ENCODE data around the gene EPB41L3. TPM values are rescaled to one million over a fixed set of nuclear protein-coding genes. Genes with fewer than 3 reads are reported as not detected.

EPB41L3 gene
- total and polyA plus RNA-seq, 10 of the 15 experiments (the other 5 are each of a cell fraction or from before 2014, with no cell fraction given), result 0.11 to 0.69 (median 0.23) TPM; not detected in 6

DNA sequence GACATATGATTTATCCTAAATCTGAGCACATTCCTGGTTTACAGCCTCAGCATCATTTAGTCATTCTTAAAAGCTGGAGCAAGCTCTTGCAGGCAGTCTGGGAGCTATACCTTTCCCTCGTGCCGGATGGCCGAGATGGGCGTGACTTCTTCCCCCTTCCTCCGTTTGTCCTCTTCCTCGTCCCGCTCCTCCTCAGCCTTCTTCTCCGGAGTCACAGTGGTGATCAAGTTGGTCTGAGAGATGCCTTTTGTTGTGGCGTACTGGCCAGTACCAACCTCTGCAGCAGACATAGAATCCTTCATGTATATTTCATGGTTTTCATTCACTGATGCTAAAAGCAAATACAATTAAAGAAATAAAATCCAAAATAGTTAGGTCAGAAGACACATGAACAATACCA lies 124.2 kb downstream of the EPB41L3 start:
- ChIA-PET CTCF (no interaction called here), RAD21 (ENCODE audit: unreplicated experiment) (no interaction called here), SMC1A (ENCODE audit: uncharacterized antibody, unreplicated experiment) (interaction anchor here (0.6 kb wide), 1 partner anchor 175 kb away, joined by 3 read pairs; no protein-coding TSS in a partner anchor), POLR2A (no interaction called here)
- Histone ChIP-seq H3K79me2 (ENCODE audit: control insufficient read depth, insufficient read depth, low read length) (no peaks in the 10 kb centered on the region), H3K27me3 (replicated peaks in 1 of 2; ENCODE audit: control insufficient read depth in 2 of 2, insufficient read depth in 2 of 2, low read length in 1 of 2) (peaks cover 2% of the 10 kb centered on the region in 2 experiments; a peak in 1 of 4 replicates), H4K20me1 (ENCODE audit: control insufficient read depth, insufficient read depth) (no peaks in the 10 kb centered on the region), H3K36me3 (ENCODE audit: control insufficient read depth in 2 of 2, insufficient read depth in 2 of 2, low read length in 1 of 2) (no peaks in the 10 kb centered on the region), H3K9me3 (replicated peaks; ENCODE audit: control insufficient read depth, insufficient read depth, low read length) (no peaks in the 10 kb centered on the region), H3K27ac (ENCODE audit: control insufficient read depth, insufficient read depth) (no peak overlapping the region), H3K4me3 (no peak overlapping the region), H3K9ac (ENCODE audit: control insufficient read depth, insufficient read depth, low read length) (no peak overlapping the region), H2AFZ (ENCODE audit: control insufficient read depth, low read depth, low read length) (no peak overlapping the region), H3K4me2 (ENCODE audit: control insufficient read depth, insufficient read depth) (no peak overlapping the region), H3K4me1 (ENCODE audit: control insufficient read depth, insufficient read depth, low read length) (no peaks in the 10 kb centered on the region)
- FAIRE-seq (no peak), DNase-seq (ENCODE audit: low read depth, low spot score) (no peak), ATAC-seq (no peak)
- no peak for TF ChIP-seq SREBF1 (IDR thresholded peaks at IDR 0.05; ENCODE audit: low read length)
- TF ChIP-seq, protein P1, sequence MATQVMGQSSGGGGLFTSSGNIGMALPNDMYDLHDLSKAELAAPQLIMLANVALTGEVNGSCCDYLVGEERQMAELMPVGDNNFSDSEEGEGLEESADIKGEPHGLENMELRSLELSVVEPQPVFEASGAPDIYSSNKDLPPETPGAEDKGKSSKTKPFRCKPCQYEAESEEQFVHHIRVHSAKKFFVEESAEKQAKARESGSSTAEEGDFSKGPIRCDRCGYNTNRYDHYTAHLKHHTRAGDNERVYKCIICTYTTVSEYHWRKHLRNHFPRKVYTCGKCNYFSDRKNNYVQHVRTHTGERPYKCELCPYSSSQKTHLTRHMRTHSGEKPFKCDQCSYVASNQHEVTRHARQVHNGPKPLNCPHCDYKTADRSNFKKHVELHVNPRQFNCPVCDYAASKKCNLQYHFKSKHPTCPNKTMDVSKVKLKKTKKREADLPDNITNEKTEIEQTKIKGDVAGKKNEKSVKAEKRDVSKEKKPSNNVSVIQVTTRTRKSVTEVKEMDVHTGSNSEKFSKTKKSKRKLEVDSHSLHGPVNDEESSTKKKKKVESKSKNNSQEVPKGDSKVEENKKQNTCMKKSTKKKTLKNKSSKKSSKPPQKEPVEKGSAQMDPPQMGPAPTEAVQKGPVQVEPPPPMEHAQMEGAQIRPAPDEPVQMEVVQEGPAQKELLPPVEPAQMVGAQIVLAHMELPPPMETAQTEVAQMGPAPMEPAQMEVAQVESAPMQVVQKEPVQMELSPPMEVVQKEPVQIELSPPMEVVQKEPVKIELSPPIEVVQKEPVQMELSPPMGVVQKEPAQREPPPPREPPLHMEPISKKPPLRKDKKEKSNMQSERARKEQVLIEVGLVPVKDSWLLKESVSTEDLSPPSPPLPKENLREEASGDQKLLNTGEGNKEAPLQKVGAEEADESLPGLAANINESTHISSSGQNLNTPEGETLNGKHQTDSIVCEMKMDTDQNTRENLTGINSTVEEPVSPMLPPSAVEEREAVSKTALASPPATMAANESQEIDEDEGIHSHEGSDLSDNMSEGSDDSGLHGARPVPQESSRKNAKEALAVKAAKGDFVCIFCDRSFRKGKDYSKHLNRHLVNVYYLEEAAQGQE (IDR thresholded peaks at IDR 0.05; ENCODE audit: low read depth, low read length), result no peak
- TF ChIP-seq CHD2 (IDR thresholded peaks at IDR 0.05; ENCODE audit: borderline replicate concordance, low read depth, low read length), result no peak
- no peak for TF ChIP-seq ZNF687 (IDR thresholded peaks at IDR 0.05)
- no peak for TF ChIP-seq CHD4 (IDR thresholded peaks at IDR 0.05)
- no peak for TF ChIP-seq RAD51 (IDR thresholded peaks at IDR 0.05)
- no peak for TF ChIP-seq POLR2A (IDR thresholded peaks at IDR 0.05; ENCODE audit: low read depth, low read length)
- TF ChIP-seq, protein P2, sequence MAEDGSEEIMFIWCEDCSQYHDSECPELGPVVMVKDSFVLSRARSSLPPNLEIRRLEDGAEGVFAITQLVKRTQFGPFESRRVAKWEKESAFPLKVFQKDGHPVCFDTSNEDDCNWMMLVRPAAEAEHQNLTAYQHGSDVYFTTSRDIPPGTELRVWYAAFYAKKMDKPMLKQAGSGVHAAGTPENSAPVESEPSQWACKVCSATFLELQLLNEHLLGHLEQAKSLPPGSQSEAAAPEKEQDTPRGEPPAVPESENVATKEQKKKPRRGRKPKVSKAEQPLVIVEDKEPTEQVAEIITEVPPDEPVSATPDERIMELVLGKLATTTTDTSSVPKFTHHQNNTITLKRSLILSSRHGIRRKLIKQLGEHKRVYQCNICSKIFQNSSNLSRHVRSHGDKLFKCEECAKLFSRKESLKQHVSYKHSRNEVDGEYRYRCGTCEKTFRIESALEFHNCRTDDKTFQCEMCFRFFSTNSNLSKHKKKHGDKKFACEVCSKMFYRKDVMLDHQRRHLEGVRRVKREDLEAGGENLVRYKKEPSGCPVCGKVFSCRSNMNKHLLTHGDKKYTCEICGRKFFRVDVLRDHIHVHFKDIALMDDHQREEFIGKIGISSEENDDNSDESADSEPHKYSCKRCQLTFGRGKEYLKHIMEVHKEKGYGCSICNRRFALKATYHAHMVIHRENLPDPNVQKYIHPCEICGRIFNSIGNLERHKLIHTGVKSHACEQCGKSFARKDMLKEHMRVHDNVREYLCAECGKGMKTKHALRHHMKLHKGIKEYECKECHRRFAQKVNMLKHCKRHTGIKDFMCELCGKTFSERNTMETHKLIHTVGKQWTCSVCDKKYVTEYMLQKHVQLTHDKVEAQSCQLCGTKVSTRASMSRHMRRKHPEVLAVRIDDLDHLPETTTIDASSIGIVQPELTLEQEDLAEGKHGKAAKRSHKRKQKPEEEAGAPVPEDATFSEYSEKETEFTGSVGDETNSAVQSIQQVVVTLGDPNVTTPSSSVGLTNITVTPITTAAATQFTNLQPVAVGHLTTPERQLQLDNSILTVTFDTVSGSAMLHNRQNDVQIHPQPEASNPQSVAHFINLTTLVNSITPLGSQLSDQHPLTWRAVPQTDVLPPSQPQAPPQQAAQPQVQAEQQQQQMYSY (CRISPR knock-in tag; IDR thresholded peaks at IDR 0.05), result no peak
- TF ChIP-seq, protein P3, sequence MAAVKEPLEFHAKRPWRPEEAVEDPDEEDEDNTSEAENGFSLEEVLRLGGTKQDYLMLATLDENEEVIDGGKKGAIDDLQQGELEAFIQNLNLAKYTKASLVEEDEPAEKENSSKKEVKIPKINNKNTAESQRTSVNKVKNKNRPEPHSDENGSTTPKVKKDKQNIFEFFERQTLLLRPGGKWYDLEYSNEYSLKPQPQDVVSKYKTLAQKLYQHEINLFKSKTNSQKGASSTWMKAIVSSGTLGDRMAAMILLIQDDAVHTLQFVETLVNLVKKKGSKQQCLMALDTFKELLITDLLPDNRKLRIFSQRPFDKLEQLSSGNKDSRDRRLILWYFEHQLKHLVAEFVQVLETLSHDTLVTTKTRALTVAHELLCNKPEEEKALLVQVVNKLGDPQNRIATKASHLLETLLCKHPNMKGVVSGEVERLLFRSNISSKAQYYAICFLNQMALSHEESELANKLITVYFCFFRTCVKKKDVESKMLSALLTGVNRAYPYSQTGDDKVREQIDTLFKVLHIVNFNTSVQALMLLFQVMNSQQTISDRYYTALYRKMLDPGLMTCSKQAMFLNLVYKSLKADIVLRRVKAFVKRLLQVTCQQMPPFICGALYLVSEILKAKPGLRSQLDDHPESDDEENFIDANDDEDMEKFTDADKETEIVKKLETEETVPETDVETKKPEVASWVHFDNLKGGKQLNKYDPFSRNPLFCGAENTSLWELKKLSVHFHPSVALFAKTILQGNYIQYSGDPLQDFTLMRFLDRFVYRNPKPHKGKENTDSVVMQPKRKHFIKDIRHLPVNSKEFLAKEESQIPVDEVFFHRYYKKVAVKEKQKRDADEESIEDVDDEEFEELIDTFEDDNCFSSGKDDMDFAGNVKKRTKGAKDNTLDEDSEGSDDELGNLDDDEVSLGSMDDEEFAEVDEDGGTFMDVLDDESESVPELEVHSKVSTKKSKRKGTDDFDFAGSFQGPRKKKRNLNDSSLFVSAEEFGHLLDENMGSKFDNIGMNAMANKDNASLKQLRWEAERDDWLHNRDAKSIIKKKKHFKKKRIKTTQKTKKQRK (IDR thresholded peaks at IDR 0.05; ENCODE audit: low read depth, low read length), result no peak
- intact Hi-C loops (cut with micrococcal nuclease; ENCODE audit: unreplicated experiment) (no loop called here), in situ Hi-C loops (cut with MboI) (no loop called here)
- 35% methylated on average over 9 of the region's 9 CpGs for WGBS (ENCODE audit: insufficient coverage, insufficient replicate concordance, low lambda C conversion rate, missing lambda C conversion rate)
- no TSS peak for BruUV-seq (replicated peaks)

All from GM12878 (cell line).